Activated naive CD8-positive, alpha-beta T cell (primary cell): ENCODE measurements around the gene USF2.

Source experiments
- H3K27ac Mint-ChIP-seq: one replicate; pipeline ENCODE4 v1.8.0; 2021; ENCODE audit warnings: mixed read lengths
- H3K27me3 Mint-ChIP-seq: one replicate; pipeline ENCODE4 v1.8.0; 2021; ENCODE audit warnings: mixed read lengths
- H3K36me3 Mint-ChIP-seq: one replicate; pipeline ENCODE4 v1.8.0; 2021; ENCODE audit warnings: mixed read lengths
- H3K4me1 Mint-ChIP-seq: one replicate; pipeline ENCODE4 v1.8.0; 2021; ENCODE audit warnings: low read depth, mixed read lengths
- H3K4me3 Mint-ChIP-seq: one replicate; pipeline ENCODE4 v1.8.0; 2021; ENCODE audit warnings: mild to moderate bottlenecking, mixed read lengths
- H3K9me3 Mint-ChIP-seq: one replicate; pipeline ENCODE4 v1.8.0; 2021; ENCODE audit warnings: low read depth, mixed read lengths

USF2 gene

DNA sequence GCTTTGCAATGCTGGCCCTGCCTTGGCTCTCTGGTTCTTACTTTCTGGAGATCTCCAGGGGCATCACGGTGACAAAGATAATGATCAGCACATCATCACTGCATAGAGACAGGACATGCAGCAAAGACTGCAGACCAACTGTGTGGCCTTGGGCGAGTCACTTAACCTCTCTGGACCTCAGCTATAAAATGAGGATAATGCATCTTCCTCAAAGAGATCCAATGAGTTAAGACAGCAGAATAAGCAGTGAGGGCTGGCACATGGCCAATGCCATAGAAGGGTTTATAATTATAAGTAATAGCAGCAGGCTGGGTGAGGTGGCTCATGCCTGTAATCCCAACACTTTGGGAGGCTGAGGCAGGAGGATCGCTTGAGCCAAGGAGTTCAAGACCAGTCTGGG lies 25.6 kb downstream of the USF2 start:
- Mint-ChIP-seq H3K36me3 (no peaks in the 10 kb centered on the region), H3K9me3 (no peaks in the 10 kb centered on the region), H3K27ac (no peak overlapping the region), H3K27me3 (no peaks in the 10 kb centered on the region), H3K4me1 (peaks cover 6% of the 10 kb centered on the region), H3K4me3 (no peak overlapping the region)

DNA sequence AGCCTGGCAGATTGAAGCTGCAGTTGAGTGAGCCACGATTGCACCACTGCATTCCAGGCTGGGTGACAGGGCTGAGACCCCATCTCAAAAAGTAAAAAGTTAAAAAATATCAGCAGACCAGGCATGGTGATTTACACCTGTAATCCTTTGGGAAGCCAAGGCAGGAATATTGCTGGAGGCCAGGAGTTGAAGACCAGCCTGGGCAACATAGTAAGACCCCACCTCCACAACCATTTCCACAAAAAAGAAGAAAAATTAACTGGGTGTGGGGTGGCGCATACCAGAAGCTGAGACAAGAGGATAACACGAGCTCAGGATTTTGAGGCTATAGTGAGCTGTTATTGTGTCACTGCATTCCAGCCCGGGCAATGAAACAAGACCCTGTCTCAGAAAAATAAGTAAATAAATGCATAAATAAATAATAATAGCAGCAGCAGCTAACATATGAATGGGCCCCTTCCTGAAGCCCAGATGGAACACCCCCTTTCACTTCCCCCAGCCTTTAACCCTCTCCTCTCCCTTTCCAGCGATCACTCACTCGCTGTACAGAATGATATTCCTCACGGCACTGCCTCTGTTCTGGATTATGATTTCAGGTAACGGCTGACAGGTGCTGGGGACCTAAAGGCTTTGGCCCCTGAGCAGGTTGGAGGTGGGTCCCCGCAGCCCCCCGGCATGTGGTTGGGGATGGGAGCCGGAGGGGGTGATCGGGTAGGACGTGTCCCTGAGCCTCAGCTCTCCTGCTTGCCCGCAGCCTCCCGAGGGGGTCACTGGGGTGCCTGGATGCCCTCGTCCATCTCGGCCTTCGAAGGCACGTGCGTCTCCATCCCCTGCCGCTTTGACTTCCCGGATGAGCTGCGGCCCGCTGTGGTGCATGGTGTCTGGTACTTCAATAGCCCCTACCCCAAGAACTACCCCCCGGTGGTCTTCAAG lies 26.4 kb downstream of the USF2 start:
- peaks cover 6% of the 10 kb centered on the region for H3K4me1 Mint-ChIP-seq
- no peak overlapping the region for H3K27ac Mint-ChIP-seq
- no peak overlapping the region for H3K4me3 Mint-ChIP-seq
- no peaks in the 10 kb centered on the region for H3K9me3 Mint-ChIP-seq
- no peaks in the 10 kb centered on the region for H3K36me3 Mint-ChIP-seq
- H3K27me3 Mint-ChIP-seq, result no peaks in the 10 kb centered on the region

DNA sequence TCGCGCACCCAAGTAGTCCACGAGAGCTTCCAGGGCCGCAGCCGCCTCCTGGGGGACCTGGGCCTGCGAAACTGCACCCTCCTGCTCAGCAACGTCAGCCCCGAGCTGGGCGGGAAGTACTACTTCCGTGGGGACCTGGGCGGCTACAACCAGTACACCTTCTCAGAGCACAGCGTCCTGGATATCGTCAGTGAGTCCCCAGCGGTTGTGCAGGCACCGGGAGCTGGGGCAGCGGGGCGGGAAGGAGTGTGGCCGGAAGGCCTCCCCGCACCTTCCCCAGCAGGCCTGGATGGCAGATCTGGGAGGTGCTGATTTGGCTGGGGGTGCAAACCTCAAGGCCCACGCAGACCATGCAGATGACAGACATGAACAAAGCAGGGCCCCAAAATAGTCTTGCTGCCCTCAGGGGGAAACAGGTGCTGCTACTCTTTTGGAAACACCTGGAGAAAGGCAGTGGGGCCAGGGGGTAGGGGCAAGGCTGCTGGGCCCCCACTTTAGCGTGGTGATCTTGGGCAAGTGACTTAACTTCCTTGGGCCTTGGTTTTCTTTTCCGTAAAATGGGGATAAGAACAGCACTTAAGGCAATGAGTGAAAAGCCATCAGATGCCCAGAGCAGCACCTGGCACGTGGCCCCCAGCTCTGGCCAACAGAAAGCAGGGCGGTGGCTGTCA lies 27.2 kb downstream of the USF2 start:
- no peak overlapping the region for H3K4me3 Mint-ChIP-seq
- H3K36me3 Mint-ChIP-seq, result no peaks in the 10 kb centered on the region
- H3K27ac Mint-ChIP-seq, result no peak overlapping the region
- peaks cover 6% of the 10 kb centered on the region for H3K4me1 Mint-ChIP-seq
- no peaks in the 10 kb centered on the region for H3K9me3 Mint-ChIP-seq
- H3K27me3 Mint-ChIP-seq, result no peaks in the 10 kb centered on the region

DNA sequence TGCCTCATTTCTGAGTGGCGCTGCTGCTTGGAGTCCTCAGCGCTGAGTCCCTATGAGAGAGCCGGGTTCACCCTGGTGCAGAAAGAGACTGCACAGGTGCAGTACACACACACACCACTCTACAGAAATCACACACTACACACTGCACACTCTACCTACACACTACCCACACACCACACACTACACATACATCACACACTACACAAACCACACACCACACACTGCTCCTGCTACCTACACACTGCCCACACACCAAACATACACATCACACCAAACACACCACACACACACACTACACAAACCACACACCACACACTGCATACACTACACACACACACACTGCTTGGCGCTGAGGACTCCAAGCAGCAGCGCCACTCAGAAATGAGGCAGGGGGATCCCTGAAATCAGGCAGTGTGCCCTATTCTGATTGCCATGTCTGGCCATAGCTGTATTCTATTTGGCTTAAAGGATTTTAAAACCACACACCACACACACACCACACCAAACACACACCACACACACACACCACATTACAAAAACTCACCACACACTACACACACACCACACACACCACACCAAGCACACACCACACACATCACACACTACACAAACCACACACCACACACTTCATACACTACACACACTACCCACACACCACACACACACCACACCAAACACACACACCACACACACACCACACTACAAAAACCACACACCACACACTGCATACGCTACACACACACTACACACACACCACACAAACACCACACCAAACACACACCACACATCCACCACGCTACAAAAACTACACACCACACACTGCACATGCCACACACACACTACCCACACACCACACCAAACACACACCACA lies 28.1 kb downstream of the USF2 start:
- Mint-ChIP-seq H3K36me3 (no peaks in the 10 kb centered on the region), H3K9me3 (no peaks in the 10 kb centered on the region), H3K4me1 (peaks cover 6% of the 10 kb centered on the region), H3K27me3 (no peaks in the 10 kb centered on the region), H3K27ac (no peak overlapping the region), H3K4me3 (no peak overlapping the region)

DNA sequence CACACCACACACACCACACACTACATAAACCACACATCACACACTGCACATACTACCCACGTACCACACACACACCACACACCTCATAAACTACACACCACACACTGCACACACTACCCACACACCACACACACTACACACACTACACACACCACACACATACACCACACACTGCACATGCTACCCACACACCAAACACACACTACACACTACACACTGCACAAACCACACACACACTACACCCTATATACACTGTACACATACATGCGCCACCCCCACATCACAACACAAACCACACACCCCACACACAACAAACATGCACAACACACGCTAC lies 28.7 kb downstream of the USF2 start:
- H3K4me3 Mint-ChIP-seq, result no peak overlapping the region
- H3K36me3 Mint-ChIP-seq, result no peaks in the 10 kb centered on the region
- no peaks in the 10 kb centered on the region for H3K9me3 Mint-ChIP-seq
- H3K27ac Mint-ChIP-seq, result no peak overlapping the region
- H3K27me3 Mint-ChIP-seq, result no peaks in the 10 kb centered on the region
- peaks cover 6% of the 10 kb centered on the region for H3K4me1 Mint-ChIP-seq

DNA sequence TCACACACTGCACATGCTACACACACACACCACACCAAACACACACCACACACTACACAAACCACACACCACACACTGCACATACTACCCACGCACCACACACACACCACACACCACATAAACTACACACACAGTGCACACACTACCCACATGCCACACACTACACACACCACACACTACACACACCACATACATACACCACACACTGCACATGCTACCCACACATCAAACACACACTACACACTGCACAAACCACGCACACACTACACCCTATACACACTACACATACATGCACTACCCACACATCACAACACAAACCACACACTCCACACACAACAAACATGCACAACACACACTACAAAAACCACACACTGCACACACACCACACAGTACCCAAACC lies 29.2 kb downstream of the USF2 start:
- Mint-ChIP-seq H3K9me3 (no peaks in the 10 kb centered on the region), H3K4me3 (no peak overlapping the region), H3K4me1 (peaks cover 6% of the 10 kb centered on the region), H3K27me3 (no peaks in the 10 kb centered on the region), H3K27ac (no peak overlapping the region), H3K36me3 (no peaks in the 10 kb centered on the region)

DNA sequence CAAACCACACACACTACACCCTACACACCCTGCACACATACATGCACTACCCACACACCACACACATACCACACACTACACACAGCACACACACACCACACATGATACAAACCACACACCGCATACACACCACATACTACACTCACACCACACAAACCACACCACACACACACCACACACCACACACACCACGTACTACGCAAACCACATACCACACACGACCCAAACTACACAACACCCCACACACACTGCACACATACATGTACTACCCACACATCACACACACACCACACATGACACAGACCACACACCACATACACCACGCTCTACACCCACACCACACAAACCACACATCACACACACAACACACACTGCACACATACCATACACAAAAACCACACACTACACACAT lies 29.8 kb downstream of the USF2 start:
- H3K27me3 Mint-ChIP-seq, result no peaks in the 10 kb centered on the region
- no peak overlapping the region for H3K27ac Mint-ChIP-seq
- no peaks in the 10 kb centered on the region for H3K36me3 Mint-ChIP-seq

DNA sequence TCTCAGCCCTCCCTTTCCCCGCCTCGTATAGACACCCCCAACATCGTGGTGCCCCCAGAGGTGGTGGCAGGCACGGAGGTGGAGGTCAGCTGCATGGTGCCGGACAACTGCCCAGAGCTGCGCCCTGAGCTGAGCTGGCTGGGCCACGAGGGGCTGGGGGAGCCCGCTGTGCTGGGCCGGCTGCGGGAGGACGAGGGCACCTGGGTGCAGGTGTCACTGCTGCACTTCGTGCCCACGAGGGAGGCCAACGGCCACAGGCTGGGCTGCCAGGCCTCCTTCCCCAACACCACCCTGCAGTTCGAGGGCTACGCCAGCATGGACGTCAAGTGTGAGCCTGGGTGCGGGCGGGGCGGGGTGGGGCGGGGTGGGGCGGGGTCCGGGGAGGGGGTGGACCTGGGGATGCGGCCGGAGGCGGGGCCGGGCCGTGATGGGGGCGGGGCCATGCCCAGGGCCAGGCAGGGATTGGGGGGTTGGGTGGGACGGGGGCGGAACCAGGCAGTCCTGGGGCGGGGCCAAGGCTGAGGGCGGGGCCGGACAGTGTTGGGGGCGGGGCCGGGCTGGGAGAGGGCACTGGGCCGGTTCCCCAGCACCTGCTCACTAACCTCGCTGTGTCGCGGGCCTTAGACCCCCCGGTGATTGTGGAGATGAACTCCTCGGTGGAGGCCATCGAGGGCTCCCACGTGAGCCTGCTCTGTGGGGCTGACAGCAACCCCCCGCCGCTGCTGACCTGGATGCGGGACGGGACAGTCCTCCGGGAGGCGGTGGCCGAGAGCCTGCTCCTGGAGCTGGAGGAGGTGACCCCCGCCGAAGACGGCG lies 31.0 kb downstream of the USF2 start:
- H3K27me3 Mint-ChIP-seq, result no peaks in the 10 kb centered on the region

More for the DNA sequence above, 29.8 kb downstream of the USF2 start:
- peaks cover 6% of the 10 kb centered on the region for H3K4me1 Mint-ChIP-seq
- no peaks in the 10 kb centered on the region for H3K9me3 Mint-ChIP-seq
- no peak overlapping the region for H3K4me3 Mint-ChIP-seq

DNA sequence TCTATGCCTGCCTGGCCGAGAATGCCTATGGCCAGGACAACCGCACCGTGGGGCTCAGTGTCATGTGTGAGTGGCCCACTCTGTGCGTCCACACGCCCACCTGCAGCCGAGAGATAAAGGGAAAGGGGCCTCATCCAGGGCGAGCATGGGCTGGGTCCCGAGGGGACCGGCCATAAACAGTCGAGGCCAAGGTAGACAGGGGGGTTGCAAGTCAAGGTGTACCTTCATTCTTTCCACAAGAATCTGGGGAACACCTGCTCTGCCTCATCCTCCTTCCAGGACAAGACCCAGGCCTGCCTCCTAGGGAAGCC lies 31.5 kb downstream of the USF2 start:
- peaks cover 6% of the 10 kb centered on the region for H3K4me1 Mint-ChIP-seq
- no peaks in the 10 kb centered on the region for H3K27me3 Mint-ChIP-seq
- no peaks in the 10 kb centered on the region for H3K9me3 Mint-ChIP-seq
- H3K36me3 Mint-ChIP-seq, result no peaks in the 10 kb centered on the region
- no peak overlapping the region for H3K27ac Mint-ChIP-seq
- H3K4me3 Mint-ChIP-seq, result no peak overlapping the region

More for the DNA sequence above, 31.0 kb downstream of the USF2 start:
- Mint-ChIP-seq H3K4me3 (no peak overlapping the region), H3K27ac (no peak overlapping the region), H3K9me3 (no peaks in the 10 kb centered on the region), H3K4me1 (peaks cover 6% of the 10 kb centered on the region), H3K36me3 (no peaks in the 10 kb centered on the region)

DNA sequence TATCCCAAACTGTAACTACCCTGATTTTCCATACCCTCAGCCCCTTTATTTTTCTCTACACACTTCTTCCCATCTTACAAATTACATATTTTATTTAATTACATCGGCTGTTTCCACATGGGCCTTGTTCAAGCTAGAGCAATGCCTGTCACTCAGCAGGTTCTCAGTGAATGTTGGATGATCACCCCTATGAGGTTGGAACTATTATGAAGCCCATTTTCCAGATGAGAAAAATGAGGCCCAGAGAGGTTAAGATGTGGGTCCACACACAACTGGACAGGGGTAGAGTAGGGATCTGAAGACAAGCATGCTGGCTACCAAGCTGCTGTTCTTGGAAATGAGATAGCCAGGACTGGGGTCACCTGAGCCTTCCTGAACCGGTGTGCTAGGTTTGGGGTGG lies 33.2 kb downstream of the USF2 start:
- Mint-ChIP-seq H3K27me3 (no peaks in the 10 kb centered on the region), H3K27ac (no peak overlapping the region), H3K36me3 (no peaks in the 10 kb centered on the region), H3K9me3 (no peaks in the 10 kb centered on the region), H3K4me3 (no peak overlapping the region), H3K4me1 (no peaks in the 10 kb centered on the region)

DNA sequence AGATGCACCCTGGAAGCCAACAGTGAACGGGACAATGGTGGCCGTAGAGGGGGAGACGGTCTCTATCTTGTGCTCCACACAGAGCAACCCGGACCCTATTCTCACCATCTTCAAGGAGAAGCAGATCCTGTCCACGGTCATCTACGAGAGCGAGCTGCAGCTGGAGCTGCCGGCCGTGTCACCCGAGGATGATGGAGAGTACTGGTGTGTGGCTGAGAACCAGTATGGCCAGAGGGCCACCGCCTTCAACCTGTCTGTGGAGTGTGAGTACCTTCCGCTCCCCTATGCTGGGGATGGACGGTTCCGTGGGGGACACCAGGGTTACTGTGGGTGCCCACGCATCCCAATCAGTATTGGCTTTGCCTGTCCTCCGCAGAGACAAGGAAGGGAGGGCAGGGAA lies 33.7 kb downstream of the USF2 start:
- Mint-ChIP-seq H3K27ac (no peak overlapping the region), H3K27me3 (no peaks in the 10 kb centered on the region)

DNA sequence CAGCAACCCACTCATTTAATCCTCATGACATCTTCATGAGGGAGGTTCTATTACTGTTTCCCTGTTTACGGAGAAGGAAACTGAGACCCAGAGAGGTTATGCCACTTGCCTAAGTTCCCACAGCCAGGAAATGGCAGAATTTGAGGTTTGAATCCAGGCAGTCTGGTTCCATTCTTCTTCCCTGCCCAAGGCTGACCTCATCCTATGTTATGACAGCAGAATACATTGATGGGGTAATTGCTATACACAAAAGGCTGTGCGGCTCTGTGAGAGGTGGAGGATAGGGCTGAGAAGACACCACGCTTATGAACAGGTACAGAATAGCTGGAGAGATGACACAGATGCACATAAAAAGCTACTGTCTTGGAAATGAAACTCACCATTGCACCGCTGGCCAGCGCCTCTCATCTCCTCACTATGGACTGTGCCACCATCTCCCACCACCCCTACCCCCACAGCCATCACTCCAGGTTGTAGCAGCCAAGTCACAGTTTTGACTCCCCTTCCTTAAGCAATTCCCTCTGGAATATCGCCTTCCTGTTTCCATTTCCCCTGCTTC lies 34.7 kb downstream of the USF2 start:
- Mint-ChIP-seq H3K4me1 (no peaks in the 10 kb centered on the region), H3K9me3 (no peaks in the 10 kb centered on the region), H3K27me3 (no peaks in the 10 kb centered on the region), H3K4me3 (no peak overlapping the region), H3K27ac (no peak overlapping the region), H3K36me3 (no peaks in the 10 kb centered on the region)

More for the DNA sequence above, 33.7 kb downstream of the USF2 start:
- no peaks in the 10 kb centered on the region for H3K4me1 Mint-ChIP-seq
- H3K4me3 Mint-ChIP-seq, result no peak overlapping the region
- H3K9me3 Mint-ChIP-seq, result no peaks in the 10 kb centered on the region
- H3K36me3 Mint-ChIP-seq, result no peaks in the 10 kb centered on the region

DNA sequence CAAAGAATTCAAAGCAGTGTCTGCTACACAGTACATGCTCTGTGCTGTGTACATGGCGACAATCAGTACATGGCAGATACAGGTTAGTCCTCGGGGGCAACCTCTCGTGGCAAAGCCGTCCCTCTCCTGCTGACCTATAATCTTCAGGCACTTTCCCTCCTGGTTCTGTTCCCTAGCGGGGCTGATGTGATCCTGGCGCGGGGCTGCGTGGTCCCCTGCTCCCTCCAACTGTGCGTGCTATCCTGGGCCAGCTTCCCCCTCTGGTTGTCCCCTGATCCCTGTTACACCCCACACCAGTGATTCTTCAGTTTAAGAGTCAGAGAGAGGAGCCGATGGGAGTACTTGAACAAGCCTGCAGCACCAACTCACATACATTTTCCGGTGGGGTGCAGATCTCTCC lies 35.3 kb downstream of the USF2 start:
- H3K4me3 Mint-ChIP-seq, result no peak overlapping the region
- no peaks in the 10 kb centered on the region for H3K9me3 Mint-ChIP-seq
- no peaks in the 10 kb centered on the region for H3K4me1 Mint-ChIP-seq
- H3K27me3 Mint-ChIP-seq, result no peaks in the 10 kb centered on the region
- H3K36me3 Mint-ChIP-seq, result no peaks in the 10 kb centered on the region
- no peak overlapping the region for H3K27ac Mint-ChIP-seq

DNA sequence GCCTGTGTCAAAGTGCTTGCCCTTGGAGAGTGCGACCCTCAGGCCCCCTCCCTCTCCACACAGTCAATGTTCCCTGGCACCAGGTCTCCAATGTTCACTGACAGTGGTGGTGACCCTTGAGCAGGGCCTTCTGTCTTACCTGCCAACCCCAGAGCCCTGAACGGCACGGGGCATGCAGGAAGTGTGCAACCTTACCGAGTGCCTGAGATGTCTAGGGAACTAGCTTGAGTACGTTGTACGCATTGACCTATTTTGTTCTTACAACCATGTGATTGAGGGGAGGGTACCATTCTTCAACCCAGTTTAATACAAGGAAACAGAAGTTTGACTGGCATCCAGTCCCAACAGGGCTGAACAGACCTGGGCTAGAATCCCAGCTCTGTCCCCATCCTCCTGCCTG lies 36.4 kb downstream of the USF2 start:
- no peak overlapping the region for H3K4me3 Mint-ChIP-seq
- H3K27me3 Mint-ChIP-seq, result no peaks in the 10 kb centered on the region
- no peaks in the 10 kb centered on the region for H3K36me3 Mint-ChIP-seq
- H3K27ac Mint-ChIP-seq, result no peak overlapping the region
- H3K4me1 Mint-ChIP-seq, result no peaks in the 10 kb centered on the region
- H3K9me3 Mint-ChIP-seq, result no peaks in the 10 kb centered on the region
